Cardiac muscle cell (in vitro differentiated cells and primary cell): ENCODE measurements around the gene RABGGTA. TPM values are rescaled to one million over a fixed set of nuclear protein-coding genes. Genes with fewer than 3 reads are reported as not detected.

ENCODE experiments used
- DNase-seq, 2 donors: peaks; one replicate each; pipeline versions ENCODE4 v3.0.0 to v3.0.0-alpha.2; 2010 to 2017; ENCODE audit warnings: low read depth in 1 of 2, low spot score in 1 of 2
- H3K27ac ChIP-seq: fragments of 200-600 bp; sonication (generic); 2 replicates; pipeline ENCODE4 v1.5.1; 2016
- H3K27me3 ChIP-seq: fragments of 200-600 bp; sonication (generic); 2 replicates; pipeline ENCODE4 v1.6.0; 2016; ENCODE audit warnings: control low read depth
- H3K36me3 ChIP-seq: fragments of 200-600 bp; sonication (generic); 2 replicates; pipeline ENCODE4 v1.5.1; 2016; ENCODE audit warnings: control low read depth
- H3K4me1 ChIP-seq: fragments of 200-600 bp; sonication (generic); 2 replicates; pipeline ENCODE4 v1.8.1; 2017; ENCODE audit warnings: low read depth, mild to moderate bottlenecking, mixed run types
- H3K4me3 ChIP-seq: fragments of 200-600 bp; sonication (generic); 2 replicates; pipeline ENCODE4 v1.5.1; 2016; ENCODE audit warnings: mild to moderate bottlenecking
- H3K9me3 ChIP-seq: fragments of 200-600 bp; sonication (generic); 2 replicates; pipeline ENCODE4 v1.5.1; 2017; ENCODE audit warnings: low read depth, mild to moderate bottlenecking, control low read depth
- polyA plus RNA-seq: library from polyadenylated mRNA; unstranded; fragments of >200 nt; fragmentation: Nextera tagmentation; extraction: Ambion mirVana; gene quantifications from 2 replicates; pipeline ENCODE4 v1.2.1, GENCODE V29; 2016
- total RNA-seq: library from RNA; depleted of rRNA; stranded (reverse); fragments of >200 nt; gene quantifications from 2 replicates; pipeline ENCODE4 v1.2.3, GENCODE V29; 2016
- TF ChIP-seq, protein P1 (sequence below): IDR thresholded peaks from 2 replicates; pipeline ENCODE4 v1.5.1; 2012; ENCODE audit warnings: low read depth, mild to moderate bottlenecking, low read length

The RABGGTA gene
- total and polyA plus RNA-seq, 2 experiments from 2014 or later = 39.6 to 43.7 TPM

- TF ChIP-seq, protein P1, sequence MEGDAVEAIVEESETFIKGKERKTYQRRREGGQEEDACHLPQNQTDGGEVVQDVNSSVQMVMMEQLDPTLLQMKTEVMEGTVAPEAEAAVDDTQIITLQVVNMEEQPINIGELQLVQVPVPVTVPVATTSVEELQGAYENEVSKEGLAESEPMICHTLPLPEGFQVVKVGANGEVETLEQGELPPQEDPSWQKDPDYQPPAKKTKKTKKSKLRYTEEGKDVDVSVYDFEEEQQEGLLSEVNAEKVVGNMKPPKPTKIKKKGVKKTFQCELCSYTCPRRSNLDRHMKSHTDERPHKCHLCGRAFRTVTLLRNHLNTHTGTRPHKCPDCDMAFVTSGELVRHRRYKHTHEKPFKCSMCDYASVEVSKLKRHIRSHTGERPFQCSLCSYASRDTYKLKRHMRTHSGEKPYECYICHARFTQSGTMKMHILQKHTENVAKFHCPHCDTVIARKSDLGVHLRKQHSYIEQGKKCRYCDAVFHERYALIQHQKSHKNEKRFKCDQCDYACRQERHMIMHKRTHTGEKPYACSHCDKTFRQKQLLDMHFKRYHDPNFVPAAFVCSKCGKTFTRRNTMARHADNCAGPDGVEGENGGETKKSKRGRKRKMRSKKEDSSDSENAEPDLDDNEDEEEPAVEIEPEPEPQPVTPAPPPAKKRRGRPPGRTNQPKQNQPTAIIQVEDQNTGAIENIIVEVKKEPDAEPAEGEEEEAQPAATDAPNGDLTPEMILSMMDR = no peak
- Histone ChIP-seq H3K4me1 (no peaks in the 10 kb centered on the region), H3K27ac (no peak overlapping the region), H3K9me3 (no peaks in the 10 kb centered on the region), H3K36me3 (no peaks in the 10 kb centered on the region), H3K27me3 (no peaks in the 10 kb centered on the region), H3K4me3 (no peak overlapping the region)
- DNase-seq = no peak
These were observed 38.9 kb upstream of the RABGGTA start for GRCh38 chr14:24310265-24310645.

GRCh38 chr14:24309538-24310264, 38.3 kb upstream of the RABGGTA start, which contains the start of gene LTB4R2:
TSS of gene LTB4R2 (plus strand) at chr14:24310140. CDS start at chr14:24310665, 525 bp downstream.
- Histone ChIP-seq H3K9me3 (no peaks in the 10 kb centered on the region), H3K36me3 (peaks cover 3% of the 10 kb centered on the region), H3K27me3 (no peaks in the 10 kb centered on the region), H3K4me1 (no peaks in the 10 kb centered on the region), H3K27ac (no peak within 1 kb of the TSS), H3K4me3 (no peak within 1 kb of the TSS)
- TF ChIP-seq, protein P1 = no peak
- DNase-seq = no peak

- Histone ChIP-seq H3K27me3 (no peaks in the 10 kb centered on the region), H3K36me3 (peaks cover 15% of the 10 kb centered on the region), H3K27ac (no peak overlapping the region), H3K4me1 (no peaks in the 10 kb centered on the region), H3K9me3 (no peaks in the 10 kb centered on the region), H3K4me3 (no peak overlapping the region)
- no peak for DNase-seq
- TF ChIP-seq, protein P1 = no peak
These were observed 37.1 kb upstream of the RABGGTA start for GRCh38 chr14:24308342-24309124.

DNA sequence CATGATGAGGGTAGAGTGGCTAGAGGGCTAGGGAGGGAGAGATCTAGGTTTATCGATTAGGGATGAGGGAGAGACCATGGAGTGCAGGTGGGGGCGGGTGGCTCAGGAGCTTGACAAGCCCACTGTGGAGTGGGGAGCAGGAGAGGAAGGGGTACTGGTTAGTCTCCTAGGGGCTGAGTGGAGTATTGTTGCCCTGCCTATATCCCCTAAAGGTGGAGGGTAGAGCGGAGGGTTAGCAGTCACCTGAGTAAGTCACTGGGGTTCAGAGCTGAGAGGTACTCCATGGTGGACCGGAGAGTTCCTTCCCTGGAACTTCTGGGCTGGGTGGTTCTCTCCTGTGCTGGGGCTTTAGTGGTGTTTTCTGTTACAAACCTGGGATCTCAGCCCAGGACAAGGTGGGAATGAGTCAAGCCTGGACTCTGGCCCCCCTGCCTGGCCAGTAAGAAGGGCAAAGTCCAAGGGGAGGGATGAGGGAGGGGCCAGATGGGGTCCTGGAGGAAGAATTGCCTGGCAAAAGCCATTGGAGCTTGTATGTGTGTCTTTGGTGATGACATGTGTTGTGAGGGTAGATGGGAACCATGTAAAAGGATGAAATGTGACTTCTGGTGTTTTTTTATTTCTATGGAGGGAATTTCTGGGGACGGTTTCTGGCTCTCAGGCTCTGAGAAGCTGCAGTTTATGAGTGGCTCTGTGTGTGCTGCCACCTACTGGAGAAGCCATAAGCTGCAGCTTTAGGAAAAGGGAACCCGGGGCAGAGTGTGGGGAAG, 36.4 kb upstream of the RABGGTA start, which contains the start of gene CIDEB:
TSS of gene CIDEB (minus strand) at position 403 of the 767 bp plus-strand sequence. CDS start at position 284, 119 bp downstream.
- peak; percentile 63 to 66 for DNase-seq
- no peaks in the 10 kb centered on the region for H3K4me1 ChIP-seq
- H3K27me3 ChIP-seq = no peaks in the 10 kb centered on the region
- TF ChIP-seq, protein P1 = peak; percentile 98
- H3K36me3 ChIP-seq = peaks cover 21% of the 10 kb centered on the region
- no peak within 1 kb of the TSS for H3K4me3 ChIP-seq
- no peaks in the 10 kb centered on the region for H3K9me3 ChIP-seq
- no peak within 1 kb of the TSS for H3K27ac ChIP-seq

DNA sequence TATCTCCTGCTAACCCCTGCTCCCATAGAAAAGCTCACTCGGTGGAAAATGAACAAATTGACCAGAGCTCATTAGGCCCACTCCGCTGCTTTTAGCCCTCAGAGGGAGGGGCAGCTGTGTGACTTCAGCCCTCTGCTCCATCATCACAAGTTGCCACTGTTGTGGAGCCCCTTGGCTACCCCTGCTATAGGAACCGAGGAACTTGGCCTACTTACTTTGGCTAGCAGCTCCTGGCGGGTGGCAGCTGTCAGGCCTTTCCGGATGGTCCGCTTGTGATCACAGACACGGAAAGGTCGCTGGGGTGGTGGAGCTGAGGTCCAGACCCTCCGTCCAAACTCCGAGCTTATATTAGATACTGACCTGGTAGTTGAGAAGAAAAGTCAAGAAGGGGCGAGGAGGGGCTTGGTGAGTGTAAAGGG, 35.8 kb upstream of the RABGGTA start:
- H3K4me3 ChIP-seq = no peak overlapping the region
- no peaks in the 10 kb centered on the region for H3K4me1 ChIP-seq
- H3K27me3 ChIP-seq = no peaks in the 10 kb centered on the region
- no peaks in the 10 kb centered on the region for H3K9me3 ChIP-seq
- no peak for DNase-seq
- H3K27ac ChIP-seq = no peak overlapping the region
- TF ChIP-seq, protein P1 = no peak
- peaks cover 27% of the 10 kb centered on the region for H3K36me3 ChIP-seq
